HG03045 (cell line): ENCODE results near the gene TCF7L2.
"Not testable (repeated sequence)": the region's sequence is repeated elsewhere in the genome, so short reads cannot be mapped to it uniquely, and the experiment has no call there.

Source experiments
- ATAC-seq: cut with Tn5 transposase; IDR thresholded peaks from one replicate; pipeline ENCODE4 v1.9.1; 2021; ENCODE audit warnings: mild to moderate bottlenecking, moderate library complexity; ENCODE audit not compliant: unreplicated experiment

The TCF7L2 gene

GRCh38 chr10:113060201-113061053 lies 110.4 kb downstream of the TCF7L2 start:
- no peak for ATAC-seq

- no peak for ATAC-seq
Observed at GRCh38 chr10:113061054-113061430, 111.0 kb downstream of the TCF7L2 start.

- no peak for ATAC-seq
Observed at GRCh38 chr10:113061557-113061956, 111.5 kb downstream of the TCF7L2 start.

GRCh38 chr10:113063043-113063967 lies 113.3 kb downstream of the TCF7L2 start:
- no peak for ATAC-seq

- no peak for ATAC-seq
Observed at GRCh38 chr10:113064039-113064438, 114.0 kb downstream of the TCF7L2 start.

GRCh38 chr10:113066120-113066519 lies 116.1 kb downstream of the TCF7L2 start:
- not testable (repeated sequence) for ATAC-seq

GRCh38 chr10:113066561-113067312 lies 116.7 kb downstream of the TCF7L2 start:
- no peak for ATAC-seq

- ATAC-seq, result no peak
Observed at GRCh38 chr10:113067501-113067900, 117.5 kb downstream of the TCF7L2 start.

- ATAC-seq, result no peak
Observed at GRCh38 chr10:113068178-113068890, 118.3 kb downstream of the TCF7L2 start.

- no peak for ATAC-seq
Observed at GRCh38 chr10:113069595-113069994, 119.5 kb downstream of the TCF7L2 start.

- ATAC-seq, result no peak
Observed at GRCh38 chr10:113071446-113071845, 121.4 kb downstream of the TCF7L2 start.

- ATAC-seq, result no peak
Observed at GRCh38 chr10:113073549-113074189, 123.6 kb downstream of the TCF7L2 start.

GRCh38 chr10:113076949-113077348 lies 126.9 kb downstream of the TCF7L2 start:
- no peak for ATAC-seq

GRCh38 chr10:113078282-113078907 lies 128.3 kb downstream of the TCF7L2 start:
- no peak for ATAC-seq

GRCh38 chr10:113080061-113080924 lies 130.2 kb downstream of the TCF7L2 start:
- ATAC-seq, result no peak

- ATAC-seq, result no peak
Observed at GRCh38 chr10:113080925-113081229, 130.8 kb downstream of the TCF7L2 start.

GRCh38 chr10:113084031-113084430 lies 134.0 kb downstream of the TCF7L2 start:
- no peak for ATAC-seq

GRCh38 chr10:113085776-113086175 lies 135.7 kb downstream of the TCF7L2 start:
- ATAC-seq, result no peak

- no peak for ATAC-seq
Observed at GRCh38 chr10:113086282-113086681, 136.2 kb downstream of the TCF7L2 start.
